GM21381 (cell line): ENCODE data around the gene FOXL2.
"Not testable (repeated sequence)": the region's sequence is repeated elsewhere in the genome, so short reads cannot be mapped to it uniquely, and the experiment has no call there.

ENCODE experiments used
- ATAC-seq: cut with Tn5 transposase; IDR thresholded peaks from one replicate; pipeline ENCODE4 v1.9.1; 2021; ENCODE audit warnings: mild to moderate bottlenecking, moderate library complexity; ENCODE audit not compliant: unreplicated experiment

FOXL2 gene

GRCh38 chr3:138933981-138934691, 12.8 kb downstream of the FOXL2 start:
- no peak for ATAC-seq

GRCh38 chr3:138933068-138933668, 13.8 kb downstream of the FOXL2 start:
- no peak for ATAC-seq

GRCh38 chr3:138928727-138929372, 18.1 kb downstream of the FOXL2 start:
- ATAC-seq: no peak

GRCh38 chr3:138923531-138923994, 23.4 kb downstream of the FOXL2 start:
- peak; percentile 83 for ATAC-seq

GRCh38 chr3:138922400-138922799, 24.5 kb downstream of the FOXL2 start:
- ATAC-seq: not testable (repeated sequence)

- ATAC-seq: no peak
Measured at GRCh38 chr3:138921316-138922292, 25.3 kb downstream of the FOXL2 start.

GRCh38 chr3:138919325-138919724, 27.6 kb downstream of the FOXL2 start:
- ATAC-seq: no peak

- ATAC-seq: no peak
Measured at GRCh38 chr3:138916824-138917223, 30.1 kb downstream of the FOXL2 start.

- peak; percentile 81 for ATAC-seq
Measured at GRCh38 chr3:138915503-138916498, 31.1 kb downstream of the FOXL2 start.

GRCh38 chr3:138914870-138915502, 32.0 kb downstream of the FOXL2 start:
- peak; percentile 11 for ATAC-seq

GRCh38 chr3:138913766-138914165, 33.2 kb downstream of the FOXL2 start:
- ATAC-seq: no peak

- no peak for ATAC-seq
Measured at GRCh38 chr3:138912237-138912636, 34.7 kb downstream of the FOXL2 start.

- no peak for ATAC-seq
Measured at GRCh38 chr3:138911621-138912020, 35.3 kb downstream of the FOXL2 start.

GRCh38 chr3:138909904-138910303, 37.0 kb downstream of the FOXL2 start:
- ATAC-seq: no peak

- no peak for ATAC-seq
Measured at GRCh38 chr3:138908846-138909245, 38.1 kb downstream of the FOXL2 start.

GRCh38 chr3:138907539-138907938, 39.4 kb downstream of the FOXL2 start:
- no peak for ATAC-seq

GRCh38 chr3:138902171-138902570, 44.8 kb downstream of the FOXL2 start:
- ATAC-seq: no peak

- no peak for ATAC-seq
Measured at GRCh38 chr3:138901567-138901966, 45.4 kb downstream of the FOXL2 start.

- no peak for ATAC-seq
Measured at GRCh38 chr3:138899351-138899991, 47.5 kb downstream of the FOXL2 start.
